HFF-Myc (cell line): ENCODE data around the gene HES5.
"Not testable (repeated sequence)": the region's sequence is repeated elsewhere in the genome, so short reads cannot be mapped to it uniquely, and the experiment has no call there.

Source experiments
- DNase-seq: peaks from one replicate; pipeline ENCODE4 v3.0.0-alpha.2; 2011; ENCODE audit warnings: low read depth; ENCODE audit errors: extremely low read depth
- H3K4me3 ChIP-seq: replicated peaks from 2 replicates; pipeline ENCODE4 v1.5.1; 2011; ENCODE audit warnings: low read depth, mild to moderate bottlenecking, control low read depth, low read length
- TF ChIP-seq, protein P1 (sequence below): IDR thresholded peaks from 2 replicates; pipeline ENCODE4 v1.5.1; 2012; ENCODE audit warnings: mild to moderate bottlenecking, low read depth, low read length, control low read depth; ENCODE audit errors: missing control alignments

Gene HES5, protein sequence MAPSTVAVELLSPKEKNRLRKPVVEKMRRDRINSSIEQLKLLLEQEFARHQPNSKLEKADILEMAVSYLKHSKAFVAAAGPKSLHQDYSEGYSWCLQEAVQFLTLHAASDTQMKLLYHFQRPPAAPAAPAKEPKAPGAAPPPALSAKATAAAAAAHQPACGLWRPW

DNA sequence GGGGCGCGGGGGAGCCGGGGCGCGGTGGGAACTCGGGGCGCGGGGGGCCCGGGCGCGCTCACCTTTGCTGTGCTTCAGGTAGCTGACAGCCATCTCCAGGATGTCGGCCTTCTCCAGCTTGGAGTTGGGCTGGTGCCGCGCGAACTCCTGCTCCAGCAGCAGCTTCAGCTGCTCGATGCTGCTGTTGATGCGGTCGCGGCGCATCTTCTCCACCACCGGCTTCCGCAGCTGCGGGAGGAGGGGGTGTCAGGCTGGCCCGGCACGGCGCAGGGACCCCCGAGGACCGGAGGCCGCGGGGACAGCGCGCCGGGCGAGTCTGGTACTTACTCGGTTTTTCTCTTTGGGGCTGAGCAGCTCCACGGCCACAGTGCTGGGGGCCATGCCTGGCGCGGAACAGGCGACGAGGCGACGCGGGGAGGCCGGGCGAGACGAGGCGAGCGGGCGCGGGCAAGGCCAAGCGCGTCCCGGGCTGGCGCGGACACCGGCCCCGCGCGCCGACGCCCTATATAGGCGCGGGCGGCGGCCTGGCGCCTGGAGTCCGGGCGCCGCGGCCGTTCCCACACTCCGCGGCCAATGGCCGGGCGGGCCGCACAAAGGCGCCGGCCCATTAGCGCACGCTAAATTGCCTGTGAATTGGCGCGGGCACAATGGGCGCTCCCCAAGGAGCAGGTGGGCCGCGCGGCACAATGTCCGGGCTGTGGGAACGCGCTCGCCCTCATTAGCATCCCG, at the start of gene HES5:
TSS of gene HES5 (minus strand) at position 480 of the 729 bp plus-strand sequence. CDS start at position 381, 99 bp downstream.
- H3K4me3 ChIP-seq: no peak within 1 kb of the TSS
- DNase-seq: no peak
- TF ChIP-seq, protein P1, sequence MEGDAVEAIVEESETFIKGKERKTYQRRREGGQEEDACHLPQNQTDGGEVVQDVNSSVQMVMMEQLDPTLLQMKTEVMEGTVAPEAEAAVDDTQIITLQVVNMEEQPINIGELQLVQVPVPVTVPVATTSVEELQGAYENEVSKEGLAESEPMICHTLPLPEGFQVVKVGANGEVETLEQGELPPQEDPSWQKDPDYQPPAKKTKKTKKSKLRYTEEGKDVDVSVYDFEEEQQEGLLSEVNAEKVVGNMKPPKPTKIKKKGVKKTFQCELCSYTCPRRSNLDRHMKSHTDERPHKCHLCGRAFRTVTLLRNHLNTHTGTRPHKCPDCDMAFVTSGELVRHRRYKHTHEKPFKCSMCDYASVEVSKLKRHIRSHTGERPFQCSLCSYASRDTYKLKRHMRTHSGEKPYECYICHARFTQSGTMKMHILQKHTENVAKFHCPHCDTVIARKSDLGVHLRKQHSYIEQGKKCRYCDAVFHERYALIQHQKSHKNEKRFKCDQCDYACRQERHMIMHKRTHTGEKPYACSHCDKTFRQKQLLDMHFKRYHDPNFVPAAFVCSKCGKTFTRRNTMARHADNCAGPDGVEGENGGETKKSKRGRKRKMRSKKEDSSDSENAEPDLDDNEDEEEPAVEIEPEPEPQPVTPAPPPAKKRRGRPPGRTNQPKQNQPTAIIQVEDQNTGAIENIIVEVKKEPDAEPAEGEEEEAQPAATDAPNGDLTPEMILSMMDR: no peak

DNA sequence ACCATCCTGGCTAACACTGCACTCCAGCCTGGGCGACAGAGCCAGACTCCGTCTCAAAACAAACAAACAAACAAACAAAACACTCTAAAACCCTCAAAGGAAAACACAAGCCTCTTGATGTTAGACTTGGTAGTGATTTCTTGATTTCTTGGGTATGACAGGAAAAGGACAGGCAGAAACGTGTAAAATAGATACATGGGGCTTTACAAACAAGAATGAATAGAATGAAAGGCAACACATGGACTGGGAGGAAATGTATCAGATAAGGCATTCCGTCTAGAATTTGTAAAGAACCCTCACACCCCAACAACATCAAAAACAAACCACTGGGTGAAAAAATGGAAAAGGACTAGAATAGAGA, 48.7 kb upstream of the HES5 start:
- DNase-seq: no peak
- H3K4me3 ChIP-seq: no peak overlapping the region
- TF ChIP-seq, protein P1: no peak

DNA sequence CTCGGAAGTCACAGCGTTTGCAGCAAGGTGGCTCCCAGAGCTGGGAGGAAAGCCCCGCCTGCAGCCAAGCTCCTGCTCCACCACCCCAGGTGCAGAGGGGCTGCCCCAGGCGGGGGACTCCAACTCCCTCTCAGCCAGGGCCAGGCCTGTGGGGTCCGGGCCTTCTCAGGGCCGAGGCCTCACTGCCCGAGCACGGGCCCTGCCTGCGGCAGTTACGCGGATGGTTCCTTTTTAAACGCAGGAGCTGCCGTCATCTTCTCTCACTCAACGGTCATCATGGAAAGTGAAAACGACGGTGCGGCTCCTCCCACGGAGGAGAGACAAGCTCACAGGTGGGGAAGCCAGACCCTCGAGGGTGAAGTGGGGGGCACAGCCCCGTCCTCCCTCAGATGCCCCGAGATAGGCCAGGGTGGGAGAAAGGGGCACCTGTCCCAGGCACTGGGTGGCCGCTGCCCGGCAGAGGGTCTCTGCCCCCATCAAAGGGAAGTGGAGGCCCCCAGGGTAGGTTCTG, 47.6 kb upstream of the HES5 start:
- H3K4me3 ChIP-seq, DNase-seq: not testable (repeated sequence)

DNA sequence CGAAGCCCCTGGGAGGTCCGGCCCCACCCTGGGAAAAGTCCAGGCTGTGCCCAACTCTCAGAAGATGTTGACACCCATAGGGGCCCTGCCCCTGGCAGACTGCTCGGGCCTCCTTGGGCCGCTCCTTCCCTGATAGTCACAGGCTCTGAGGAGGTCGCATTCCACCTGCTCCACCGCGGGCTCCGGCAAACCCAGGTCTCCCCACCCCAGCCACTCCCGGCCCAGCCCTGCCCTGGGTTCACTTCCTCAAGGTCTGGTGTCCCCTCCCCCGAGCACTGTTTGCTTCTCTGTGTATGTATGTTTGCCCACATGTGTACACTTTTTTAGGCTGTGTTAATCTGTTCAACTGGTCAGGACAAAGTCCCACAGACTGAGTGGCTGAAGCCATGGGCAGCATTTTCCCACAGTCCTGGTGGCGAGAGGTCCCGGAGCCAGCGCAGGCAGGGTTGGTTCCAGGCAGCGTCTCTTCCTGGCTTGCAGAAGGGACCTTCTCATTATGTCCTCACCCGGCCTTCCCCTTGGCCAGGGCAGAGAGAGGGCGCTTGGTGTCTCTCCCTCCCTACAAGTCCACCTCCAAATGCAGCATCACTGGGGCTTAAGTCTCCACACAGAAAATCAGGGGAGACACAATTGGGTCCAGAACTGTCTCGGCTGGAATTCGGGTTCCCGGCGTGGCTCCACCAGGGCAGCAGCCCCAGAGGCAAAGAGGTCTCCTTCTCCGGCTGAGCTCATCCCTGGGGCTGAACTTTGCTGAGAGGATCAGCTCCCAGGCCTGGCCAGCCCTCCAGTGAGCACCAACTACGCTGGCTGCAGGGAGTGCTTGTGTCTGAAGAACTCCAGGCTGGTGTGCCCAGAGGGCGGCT, 46.0 kb upstream of the HES5 start:
- H3K4me3 ChIP-seq: no peak overlapping the region
- TF ChIP-seq, protein P1: no peak
- no peak for DNase-seq

DNA sequence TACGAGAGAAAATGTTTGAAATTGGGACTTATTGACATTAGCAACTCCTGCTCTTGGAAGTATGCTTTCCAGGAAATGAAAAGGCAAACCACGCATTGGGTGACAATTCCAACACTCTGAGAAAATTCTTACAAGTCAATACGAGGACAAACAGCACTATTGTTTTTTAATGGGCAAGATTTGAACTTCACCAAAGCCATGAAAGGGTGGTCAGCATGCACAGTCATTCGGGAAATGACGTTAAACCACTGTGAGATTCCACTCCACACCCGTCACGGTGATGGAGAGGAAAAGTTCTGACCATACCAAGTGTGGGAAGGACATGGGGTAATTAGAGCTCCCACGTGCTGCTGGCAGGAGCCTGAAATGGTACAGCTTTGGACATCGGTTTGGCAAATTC, 44.3 kb upstream of the HES5 start:
- TF ChIP-seq, protein P1: no peak
- DNase-seq: no peak
- no peak overlapping the region for H3K4me3 ChIP-seq

DNA sequence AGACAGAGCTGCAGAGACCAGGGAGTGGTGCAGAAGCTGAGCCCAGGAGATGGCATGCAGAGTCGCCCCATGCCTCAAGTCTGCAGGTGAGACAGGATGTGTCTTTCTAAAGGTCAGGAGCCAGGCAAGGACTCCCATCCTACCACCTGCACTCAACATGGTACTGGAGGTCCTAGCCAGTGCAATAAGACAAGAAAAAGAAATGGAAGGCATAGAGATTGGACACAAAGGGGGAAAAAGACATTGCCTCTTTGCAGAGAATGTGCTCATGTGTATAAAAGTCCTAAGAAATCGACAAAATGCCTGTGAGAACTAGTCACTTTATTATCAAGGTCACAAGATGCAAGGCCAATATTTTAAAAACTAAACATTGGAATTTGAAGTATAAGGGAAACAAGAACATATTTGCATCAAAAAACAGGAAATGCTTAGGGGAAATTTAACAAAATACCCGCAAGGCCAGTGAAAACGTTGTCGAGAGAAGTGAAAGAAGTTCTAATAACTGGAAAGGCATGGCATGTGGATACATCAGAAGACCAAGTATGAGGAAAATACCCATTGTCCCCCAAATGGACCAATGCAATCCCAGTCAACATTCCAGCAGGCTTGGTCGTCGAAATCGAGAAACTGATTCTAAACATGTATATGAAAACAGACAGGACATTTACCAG, 43.3 kb upstream of the HES5 start:
- TF ChIP-seq, protein P1: no peak
- no peak for DNase-seq

More for the DNA sequence above, 43.3 kb upstream of the HES5 start:
- no peak overlapping the region for H3K4me3 ChIP-seq
